ENCODE data around the gene PBX1. TPM values are rescaled to one million over a fixed set of nuclear protein-coding genes. Genes with fewer than 3 reads are reported as not detected.
A peak's percentile ranks its signal among the peaks of the same experiment; 100 is the strongest.

The PBX1 gene
- total RNA-seq (10 to 100 TPM; 53.3 to 91.8 (median 64.4) TPM), polyA plus RNA-seq (10 to 100 TPM; 13.3 to 17.6 TPM)
- long read RNA-seq, donor 1, full-length matches to known transcripts: 8 of 24 reads
- long read RNA-seq, donor 1, partial matches to known transcripts: 1 of 24 reads
- long read RNA-seq, donor 1, other reads (novel, unspliced or antisense): 15 of 24 reads
- long read RNA-seq, donor 2, full-length matches to known transcripts: 9 of 29 reads
- long read RNA-seq, donor 2, partial matches to known transcripts: 1 of 29 reads
- long read RNA-seq, donor 2, other reads (novel, unspliced or antisense): 19 of 29 reads
- long read RNA-seq, donor 3, full-length matches to known transcripts: 14 of 75 reads
- long read RNA-seq, donor 3, partial matches to known transcripts: 48 of 75 reads
- long read RNA-seq, donor 3, other reads (novel, unspliced or antisense): 13 of 75 reads

DNA sequence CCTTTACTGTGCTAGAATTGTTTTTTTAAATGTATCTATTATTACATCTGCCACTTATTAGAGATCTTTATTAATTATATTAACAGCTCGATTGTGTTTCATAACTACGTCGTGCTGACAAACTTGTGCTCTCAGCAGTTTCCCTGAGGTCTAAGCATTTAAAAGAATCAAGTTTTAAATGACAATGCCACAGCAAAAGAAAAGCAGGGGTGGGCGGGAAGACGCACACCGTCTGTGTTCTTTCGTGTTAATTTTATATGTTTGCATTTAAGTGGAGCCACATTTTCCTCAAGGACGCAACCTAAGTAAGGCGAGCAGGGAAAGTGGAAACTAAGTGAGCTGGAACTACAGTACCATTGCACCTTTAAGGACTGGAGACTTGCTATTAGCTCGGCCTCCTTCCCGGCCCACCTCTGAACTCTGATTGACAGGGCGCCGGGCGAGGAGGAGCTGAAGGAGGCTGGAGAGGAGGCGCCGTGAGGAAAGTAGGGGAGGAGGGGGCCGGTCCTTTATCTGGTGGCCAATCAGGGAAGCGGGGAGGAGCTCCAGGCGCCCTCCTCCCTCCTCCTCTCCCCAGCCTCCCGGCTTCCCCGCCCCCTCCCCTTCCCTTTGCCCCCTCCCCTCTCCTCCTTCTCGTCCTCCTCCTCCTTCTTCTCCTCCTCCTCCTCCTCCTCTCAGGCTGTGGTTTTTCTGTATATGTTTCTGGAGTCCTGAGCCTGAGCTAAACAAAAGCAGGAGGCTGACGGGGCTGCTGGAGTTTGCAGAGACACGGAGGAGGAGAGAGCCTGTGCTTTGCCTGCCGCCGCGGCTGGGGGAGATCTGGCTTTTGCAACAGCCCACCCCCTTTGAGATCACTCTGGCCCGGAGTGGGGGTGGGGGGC lies at the start of gene PBX1:
Gene PBX1, plus strand, starts transcription at position 724 of the 881 bp plus-strand sequence.
- peak; percentile 97 to 100 (median 99) for ATAC-seq
- Histone ChIP-seq H3K4me1 (peaks cover 0 to 12% (median 8%) of the 10 kb centered on the region in 9 donors), H3K36me3 (no peaks in the 10 kb centered on the region)

DNA sequence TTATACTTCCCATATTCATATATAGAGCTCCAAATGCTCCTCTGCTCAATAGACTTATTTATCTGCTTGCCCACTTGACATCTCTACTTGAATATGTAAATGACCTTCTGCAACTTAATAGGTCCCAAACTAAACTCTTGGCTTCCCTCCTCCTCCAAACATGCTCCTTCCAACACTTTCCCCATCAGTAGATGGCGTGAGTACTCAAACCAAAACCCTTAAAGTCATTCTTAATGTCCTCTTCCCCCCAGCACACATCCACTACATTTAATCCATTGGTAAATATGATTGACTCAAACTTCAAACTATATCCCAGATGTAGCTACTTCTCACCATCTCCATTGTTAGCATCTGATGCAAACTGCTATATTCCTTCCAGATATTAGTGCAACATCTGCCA lies 48.5 kb upstream of the PBX1 start:
- DNase-seq (no peak), ATAC-seq (no peak)
- Histone ChIP-seq H3K4me3 (no peak overlapping the region), H3K4me1 (peaks cover 0 to 6% (median 1%) of the 10 kb centered on the region in 9 donors), H3K27me3 (no peaks in the 10 kb centered on the region), H3K36me3 (no peaks in the 10 kb centered on the region), H3K27ac (no peak overlapping the region), H3K9me3 (no peaks in the 10 kb centered on the region)
- 88 to 100% methylated on average over 1 of the region's 1 CpG for WGBS, 2 donors
- intact Hi-C loops (cut with DNase I): loop anchor here in 1 of 10 donors (5.0 kb wide), 1 partner anchor 277 kb away; no protein-coding TSS in a partner anchor
- TF ChIP-seq, protein P1, sequence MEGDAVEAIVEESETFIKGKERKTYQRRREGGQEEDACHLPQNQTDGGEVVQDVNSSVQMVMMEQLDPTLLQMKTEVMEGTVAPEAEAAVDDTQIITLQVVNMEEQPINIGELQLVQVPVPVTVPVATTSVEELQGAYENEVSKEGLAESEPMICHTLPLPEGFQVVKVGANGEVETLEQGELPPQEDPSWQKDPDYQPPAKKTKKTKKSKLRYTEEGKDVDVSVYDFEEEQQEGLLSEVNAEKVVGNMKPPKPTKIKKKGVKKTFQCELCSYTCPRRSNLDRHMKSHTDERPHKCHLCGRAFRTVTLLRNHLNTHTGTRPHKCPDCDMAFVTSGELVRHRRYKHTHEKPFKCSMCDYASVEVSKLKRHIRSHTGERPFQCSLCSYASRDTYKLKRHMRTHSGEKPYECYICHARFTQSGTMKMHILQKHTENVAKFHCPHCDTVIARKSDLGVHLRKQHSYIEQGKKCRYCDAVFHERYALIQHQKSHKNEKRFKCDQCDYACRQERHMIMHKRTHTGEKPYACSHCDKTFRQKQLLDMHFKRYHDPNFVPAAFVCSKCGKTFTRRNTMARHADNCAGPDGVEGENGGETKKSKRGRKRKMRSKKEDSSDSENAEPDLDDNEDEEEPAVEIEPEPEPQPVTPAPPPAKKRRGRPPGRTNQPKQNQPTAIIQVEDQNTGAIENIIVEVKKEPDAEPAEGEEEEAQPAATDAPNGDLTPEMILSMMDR (IDR thresholded peaks at IDR 0.05): peak in 4 of 9 donors; percentile 7 to 48 (median 17)

More for the DNA sequence above, at the start of gene PBX1:
- peak within 1 kb of the TSS; percentile 46 to 91 (median 84) for H3K27ac ChIP-seq
- peaks cover 0 to 15% (median 0%) of the 10 kb centered on the region in 7 donors for H3K27me3 ChIP-seq
- DNase-seq: peak; percentile 96 to 98
- TF ChIP-seq, protein P1 (IDR thresholded peaks at IDR 0.05): no peak
- no peaks in the 10 kb centered on the region for H3K9me3 ChIP-seq
- intact Hi-C loops (cut with DNase I): loop anchor here in 3 of 10 donors (2.0 to 10.0 kb wide), 6 partner anchors 49 to 392 kb away; no protein-coding TSS in a partner anchor
- H3K4me3 ChIP-seq: peak within 1 kb of the TSS; percentile 55 to 79 (median 73)
- 0 to 1% methylated on average over 23 to 28 of the region's 28 CpGs for whole genome bisulfite sequencing, 2 donors

DNA sequence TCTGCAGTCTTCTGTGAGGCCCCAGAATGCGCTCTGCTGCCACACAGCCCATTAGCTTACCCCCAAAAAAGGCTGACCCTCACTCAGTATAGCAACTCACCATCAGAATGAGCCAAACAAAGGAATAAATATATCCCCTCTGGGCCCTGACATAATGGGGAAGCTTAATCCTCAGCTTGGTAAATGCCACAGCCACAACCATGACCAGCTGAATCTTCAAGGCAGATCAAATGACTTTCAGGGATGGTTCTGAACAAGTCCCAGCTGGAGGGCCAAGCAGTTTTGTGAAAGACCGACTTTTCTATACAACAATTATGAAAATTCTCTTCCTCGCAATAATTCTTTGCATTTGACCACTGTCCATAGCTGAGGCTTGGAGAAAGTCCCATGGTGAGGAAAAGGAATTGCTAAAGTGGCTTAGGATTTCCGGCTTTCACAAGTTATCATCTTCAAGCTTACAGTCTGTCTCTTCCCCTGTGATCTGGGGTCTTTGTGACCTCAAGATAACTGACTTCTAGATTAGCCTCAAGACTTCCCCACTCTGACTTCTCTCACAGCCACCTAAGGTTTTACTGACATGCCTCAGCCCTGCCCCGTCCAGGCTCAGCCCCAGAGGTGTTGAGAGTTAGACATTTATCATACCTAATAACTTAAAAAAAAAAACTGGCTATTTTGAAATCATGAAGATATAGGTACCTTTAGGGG lies 47.8 kb upstream of the PBX1 start:
- H3K4me1 ChIP-seq: peaks cover 0 to 14% (median 7%) of the 10 kb centered on the region in 9 donors
- H3K27ac ChIP-seq: no peak overlapping the region
- no peak for ATAC-seq
- intact Hi-C loops (cut with DNase I): loop anchor here in 1 of 10 donors (5.0 kb wide), 1 partner anchor 276 kb away; no protein-coding TSS in a partner anchor
- H3K4me3 ChIP-seq: no peak overlapping the region
- 82 to 84% methylated on average over 5 of the region's 5 CpGs for WGBS, 2 donors
- H3K9me3 ChIP-seq: no peaks in the 10 kb centered on the region
- no peak for DNase-seq
- TF ChIP-seq, protein P1 (IDR thresholded peaks at IDR 0.05): no peak
- H3K36me3 ChIP-seq: no peaks in the 10 kb centered on the region
- no peaks in the 10 kb centered on the region for H3K27me3 ChIP-seq

All from heart right ventricle (tissue), 16 donors.